ENCODE data around the gene AGR3.
"Not testable (repeated sequence)": the region's sequence is repeated elsewhere in the genome, so short reads cannot be mapped to it uniquely, and the experiment has no call there.

Gene AGR3

GRCh38 chr7:16891338-16891737 lies 9.6 kb upstream of the AGR3 start:
- peak; percentile 57 for DNase-seq (ENCODE audit: low spot score)

GRCh38 chr7:16889851-16890415 lies 8.2 kb upstream of the AGR3 start:
- DNase-seq (ENCODE audit: low spot score) = no peak

- DNase-seq (ENCODE audit: low spot score) = no peak
These were observed 7.5 kb upstream of the AGR3 start for GRCh38 chr7:16889305-16889704.

GRCh38 chr7:16883918-16884317 lies 2.1 kb upstream of the AGR3 start:
- DNase-seq (ENCODE audit: low spot score) = no peak

GRCh38 chr7:16880554-16880953 lies 1.2 kb downstream of the AGR3 start:
- no peak for DNase-seq (ENCODE audit: low spot score)

GRCh38 chr7:16879181-16879580 lies 2.6 kb downstream of the AGR3 start:
- no peak for DNase-seq (ENCODE audit: low spot score)

GRCh38 chr7:16875861-16876260 lies 5.9 kb downstream of the AGR3 start:
- DNase-seq (ENCODE audit: low spot score) = no peak

GRCh38 chr7:16874066-16874465 lies 7.7 kb downstream of the AGR3 start:
- DNase-seq (ENCODE audit: low spot score) = no peak

GRCh38 chr7:16867328-16867727 lies 14.5 kb downstream of the AGR3 start:
- no peak for DNase-seq (ENCODE audit: low spot score)

GRCh38 chr7:16853189-16853588 lies 28.6 kb downstream of the AGR3 start:
- DNase-seq (ENCODE audit: low spot score) = not testable (repeated sequence)

GRCh38 chr7:16851829-16852228 lies 30.0 kb downstream of the AGR3 start:
- DNase-seq (ENCODE audit: low spot score) = no peak

GRCh38 chr7:16850614-16851466 lies 30.9 kb downstream of the AGR3 start:
- no peak for DNase-seq (ENCODE audit: low spot score)

- no peak for DNase-seq (ENCODE audit: low spot score)
These were observed 32.3 kb downstream of the AGR3 start for GRCh38 chr7:16849296-16850148.

GRCh38 chr7:16847381-16847860 lies 34.4 kb downstream of the AGR3 start:
- no peak for DNase-seq (ENCODE audit: low spot score)

GRCh38 chr7:16846601-16847165 lies 35.1 kb downstream of the AGR3 start:
- DNase-seq (ENCODE audit: low spot score) = no peak

- no peak for DNase-seq (ENCODE audit: low spot score)
These were observed 36.0 kb downstream of the AGR3 start for GRCh38 chr7:16845746-16846145.

GRCh38 chr7:16841681-16842080 lies 40.1 kb downstream of the AGR3 start:
- peak; percentile 56 for DNase-seq (ENCODE audit: low spot score)

- no peak for DNase-seq (ENCODE audit: low spot score)
These were observed 41.7 kb downstream of the AGR3 start for GRCh38 chr7:16840094-16840493.

- peak; percentile 28 for DNase-seq (ENCODE audit: low spot score)
These were observed 42.1 kb downstream of the AGR3 start for GRCh38 chr7:16839646-16840045.

GRCh38 chr7:16838891-16839290 lies 42.9 kb downstream of the AGR3 start:
- DNase-seq (ENCODE audit: low spot score) = no peak

GRCh38 chr7:16838386-16838785 lies 43.4 kb downstream of the AGR3 start:
- no peak for DNase-seq (ENCODE audit: low spot score)

GRCh38 chr7:16836481-16836880 lies 45.3 kb downstream of the AGR3 start:
- DNase-seq (ENCODE audit: low spot score) = no peak
